ENCODE measurements around the gene KCTD1. TPM values are rescaled to one million over a fixed set of nuclear protein-coding genes. Genes with fewer than 3 reads are reported as not detected.

KCTD1 gene
- total and polyA plus RNA-seq, 2 of the 8 experiments (the other 6 are each of a cell fraction or from before 2014, with no cell fraction given) = 7.7 to 14.0 TPM

- Histone ChIP-seq H3K27ac (ENCODE audit: low read depth, low read length) (no peak overlapping the region), H3K4me1 (replicated peaks in 1 of 4; ENCODE audit: control insufficient read depth in 3 of 4, insufficient read depth in 4 of 4, low read length in 3 of 4) (no peaks in the 10 kb centered on the region), H4K20me1 (replicated peaks in 1 of 2; ENCODE audit: control insufficient read depth in 1 of 2, insufficient read depth in 2 of 2, low read length in 2 of 2) (peaks cover 0 to 4% of the 10 kb centered on the region in 2 experiments), H2BK15ac (ENCODE audit: low read length) (no peak overlapping the region), H4K8ac (ENCODE audit: extremely low read depth, insufficient read depth, low read length) (no peak overlapping the region; the same call in 1 of the 2 replicates), H3K4ac (replicated peaks; ENCODE audit: insufficient read length, low read depth, low read length) (no peak overlapping the region), H2BK120ac (replicated peaks; ENCODE audit: low read depth, low read length) (no peak overlapping the region), H4K5ac (ENCODE audit: insufficient read length, low read depth, low read length) (no peak overlapping the region), H3K4me2 (ENCODE audit: insufficient read depth in 1 of 2, low read depth in 2 of 2, low read length in 2 of 2) (no peak overlapping the region), H2AK5ac (ENCODE audit: low read depth, low read length) (no peak overlapping the region), H3K14ac (ENCODE audit: insufficient read length) (no peak overlapping the region), H3K4me3 (ENCODE audit: extremely low read depth in 1 of 4, insufficient read depth in 2 of 4, low read depth in 3 of 4, low read length in 4 of 4) (no peak overlapping the region), H3K27me3 (replicated peaks in 1 of 4; ENCODE audit: control insufficient read depth in 3 of 4, extremely low read depth in 1 of 4, insufficient read depth in 3 of 4, low read length in 3 of 4) (peaks cover 0 to under 1% (median under 1%) of the 10 kb centered on the region in 4 experiments; a peak in 1 of 7 replicates), H3K79me2 (ENCODE audit: control insufficient read depth in 1 of 2, insufficient read depth in 2 of 2, low read length in 2 of 2) (peaks cover 0 to 36% of the 10 kb centered on the region in 2 experiments; a peak in 2 of 4 replicates), H3K23ac (ENCODE audit: insufficient read length) (no peak overlapping the region), H2BK5ac (ENCODE audit: low read depth, low read length) (no peak overlapping the region), H2AFZ (ENCODE audit: low read length) (no peak overlapping the region), H3K18ac (ENCODE audit: extremely low read depth, low read length) (no peak overlapping the region), H4K91ac (replicated peaks; ENCODE audit: insufficient read length, low read length) (no peak overlapping the region), H3K36me3 (ENCODE audit: control insufficient read depth in 2 of 4, insufficient read depth in 4 of 4, low read length in 3 of 4) (no peaks in the 10 kb centered on the region; a peak in 1 of 8 replicates), H3K9me3 (ENCODE audit: insufficient read depth in 2 of 2, low read depth in 1 of 2, low read length in 1 of 2) (no peaks in the 10 kb centered on the region), H3K56ac (replicated peaks; ENCODE audit: insufficient read length, low read depth, low read length) (no peak overlapping the region), H3K9ac (replicated peaks in 1 of 4; ENCODE audit: extremely low read depth in 1 of 4, low read depth in 3 of 4, low read length in 3 of 4) (no peak overlapping the region), H2BK12ac (ENCODE audit: low read depth, low read length) (no peak overlapping the region), H2BK20ac (ENCODE audit: low read length) (no peak overlapping the region), H3K79me1 (ENCODE audit: low read depth, low read length) (no peaks in the 10 kb centered on the region; the same call in 1 of the 2 replicates), H3K23me2 (ENCODE audit: low read depth, low read length) (no peaks in the 10 kb centered on the region)
- CTCF ChIA-PET (ENCODE audit: partially characterized antibody) = interaction anchor here (0.7 to 2.4 kb wide), 4 partner anchors 10 to 83 kb away, joined by 3 to 10 read pairs (median 6); no protein-coding TSS in a partner anchor
- DNase-seq (ENCODE audit: low read depth in 1 of 2, low spot score in 2 of 2) (no peak), FAIRE-seq (no peak)
- WGBS, 2 experiments (ENCODE audit: extremely low coverage in 1 of 2, insufficient coverage in 1 of 2, insufficient read length in 1 of 2, insufficient replicate concordance in 2 of 2, low coverage in 1 of 2, low lambda C conversion rate in 2 of 2, missing lambda C conversion rate in 1 of 2) = 77% methylated on average over 6 of the region's 6 CpGs; no CpG with 5 or more reads in 1 of the 2 experiments
- POLR2A ChIA-PET (ENCODE audit: partially characterized antibody) = interaction anchor here (1.2 kb wide), 1 partner anchor 11 kb away, joined by 3 read pairs; no protein-coding TSS in a partner anchor
- no peak for TF ChIP-seq SIRT6 (IDR thresholded peaks at IDR 0.05; ENCODE audit: low read length)
- TF ChIP-seq SAP30 (IDR thresholded peaks at IDR 0.05; ENCODE audit: insufficient read depth, insufficient replicate concordance, low read length) = no peak
- TF ChIP-seq SP1 (IDR thresholded peaks at IDR 0.05; ENCODE audit: low read depth, low read length) = no peak
- no peak for TF ChIP-seq TAF7 (optimal IDR thresholded peaks at IDR 0.05; ENCODE audit: borderline replicate concordance, low read depth, low read length)
- TF ChIP-seq, protein P1, sequence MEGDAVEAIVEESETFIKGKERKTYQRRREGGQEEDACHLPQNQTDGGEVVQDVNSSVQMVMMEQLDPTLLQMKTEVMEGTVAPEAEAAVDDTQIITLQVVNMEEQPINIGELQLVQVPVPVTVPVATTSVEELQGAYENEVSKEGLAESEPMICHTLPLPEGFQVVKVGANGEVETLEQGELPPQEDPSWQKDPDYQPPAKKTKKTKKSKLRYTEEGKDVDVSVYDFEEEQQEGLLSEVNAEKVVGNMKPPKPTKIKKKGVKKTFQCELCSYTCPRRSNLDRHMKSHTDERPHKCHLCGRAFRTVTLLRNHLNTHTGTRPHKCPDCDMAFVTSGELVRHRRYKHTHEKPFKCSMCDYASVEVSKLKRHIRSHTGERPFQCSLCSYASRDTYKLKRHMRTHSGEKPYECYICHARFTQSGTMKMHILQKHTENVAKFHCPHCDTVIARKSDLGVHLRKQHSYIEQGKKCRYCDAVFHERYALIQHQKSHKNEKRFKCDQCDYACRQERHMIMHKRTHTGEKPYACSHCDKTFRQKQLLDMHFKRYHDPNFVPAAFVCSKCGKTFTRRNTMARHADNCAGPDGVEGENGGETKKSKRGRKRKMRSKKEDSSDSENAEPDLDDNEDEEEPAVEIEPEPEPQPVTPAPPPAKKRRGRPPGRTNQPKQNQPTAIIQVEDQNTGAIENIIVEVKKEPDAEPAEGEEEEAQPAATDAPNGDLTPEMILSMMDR (IDR thresholded peaks at IDR 0.05; ENCODE audit: control extremely low read depth in 1 of 3, insufficient read depth in 1 of 3, low read depth in 1 of 3, low read length in 3 of 3) = no peak
- TF ChIP-seq NANOG (IDR thresholded peaks at IDR 0.05; ENCODE audit: insufficient read depth, low read depth, low read length, poor library complexity, severe bottlenecking) = no peak
- no peak for TF ChIP-seq KDM1A (IDR thresholded peaks at IDR 0.05; ENCODE audit: borderline replicate concordance, low read length)
- no peak for TF ChIP-seq RBBP5 (IDR thresholded peaks at IDR 0.05; ENCODE audit: borderline replicate concordance, low read depth, low read length)
- TF ChIP-seq HDAC2 (IDR thresholded peaks at IDR 0.05; ENCODE audit: borderline replicate concordance in 1 of 2, low read depth in 2 of 2, low read length in 2 of 2) = no peak
These were observed 8.2 kb downstream of the KCTD1 start for GRCh38 chr18:26540043-26540628.

Measured in H1 (cell line).